SK-N-SH (cell line): Measurements from ENCODE around the gene GTF2A1L. TPM values are rescaled to one million over a fixed set of nuclear protein-coding genes. Genes with fewer than 3 reads are reported as not detected.

Experiments used
- CTCF ChIA-PET: fragments of 300-600, 350-600 bp; formaldehyde crosslinking; extraction: SDS; loops from one replicate; lab custom pipeline; 2021; lab: Yijun Ruan, JAX
- POLR2A ChIA-PET: fragments of 350-600 bp; sonication (Branson Sonifier 250); formaldehyde crosslinking; extraction: SDS; loops from one replicate; lab custom pipeline; 2020; ENCODE audit warnings: antibody characterized with exemption, inconsistent platforms; lab: Yijun Ruan, JAX
- DNase-seq: peaks from one replicate; pipeline ENCODE4 v3.0.0; 2012
- H2AFZ ChIP-seq: fragments of 200-600 bp; sonication (generic); 2 replicates; pipeline ENCODE4 v1.8.1; 2016; ENCODE audit warnings: antibody characterized with exemption, mild to moderate bottlenecking, low read depth
- H3F3A ChIP-seq: fragments of 200-600 bp; sonication (generic); replicated peaks from 2 replicates; pipeline ENCODE3; 2016; ENCODE audit warnings: antibody characterized with exemption, mild to moderate bottlenecking; ENCODE audit not compliant: insufficient read depth
- H3K27ac ChIP-seq, 2 experiments: fragments of 200-500 bp in 1 of 2; fragments of 200-600 bp in 1 of 2; sonication (Bioruptor generic) in 1 of 2; sonication (generic), shearing (Covaris generic) in 1 of 2; 2 replicates each; pipeline versions ENCODE4 v1.5.1 to v1.6.1; 2014 to 2016; ENCODE audit warnings: low read depth in 2 of 2, inconsistent platforms in 1 of 2, low read length in 1 of 2, mild to moderate bottlenecking in 1 of 2, mixed read lengths in 1 of 2
- H3K27me3 ChIP-seq: fragments of 200-600 bp; sonication (generic), shearing (Covaris generic); 2 replicates; pipeline ENCODE4 v1.6.1; 2016; ENCODE audit warnings: mixed run types; ENCODE audit not compliant: insufficient read depth
- H3K36me3 ChIP-seq, 2 experiments: fragments of 200-500 bp in 1 of 2; fragments of 200-600 bp in 1 of 2; sonication (Bioruptor generic) in 1 of 2; sonication (generic) in 1 of 2; replicated peaks in 1 of 2; 2 replicates each; pipeline versions ENCODE3 to v1.5.1; 2014 to 2016; ENCODE audit warnings: low read length in 1 of 2, mild to moderate bottlenecking in 1 of 2; ENCODE audit not compliant: insufficient read depth in 2 of 2, control insufficient read depth in 1 of 2
- H3K4me1 ChIP-seq, 2 experiments: fragments of 200-500 bp in 1 of 2; fragments of 200-600 bp in 1 of 2; sonication (Bioruptor generic) in 1 of 2; sonication (generic), shearing (Covaris generic) in 1 of 2; 2 replicates each; pipeline versions ENCODE4 v1.5.1 to v1.6.1; 2014 to 2016; ENCODE audit warnings: low read depth in 1 of 2, low read length in 1 of 2, mixed run types in 1 of 2; ENCODE audit not compliant: insufficient read depth in 2 of 2, control insufficient read depth in 1 of 2
- H3K4me2 ChIP-seq: fragments of 200-600 bp; sonication (generic), shearing (Covaris generic); 2 replicates; pipeline ENCODE4 v1.6.1; 2017; ENCODE audit warnings: mixed run types
- H3K4me3 ChIP-seq, 2 experiments: fragments of 200-500 bp in 1 of 2; fragments of 200-600 bp in 1 of 2; sonication (Bioruptor generic) in 1 of 2; sonication (generic), shearing (Covaris generic) in 1 of 2; 2 replicates each; pipeline versions ENCODE4 v1.5.1 to v1.8.1; 2014 to 2016; ENCODE audit warnings: low read depth in 2 of 2, inconsistent platforms in 1 of 2, low read length in 1 of 2, mild to moderate bottlenecking in 1 of 2, mixed read lengths in 1 of 2, moderate library complexity in 1 of 2
- H3K79me2 ChIP-seq: fragments of 200-600 bp; sonication (generic); 2 replicates; pipeline ENCODE4 v1.8.1; 2017; ENCODE audit warnings: mild to moderate bottlenecking; ENCODE audit not compliant: insufficient read depth
- H3K9ac ChIP-seq: fragments of 200-600 bp; sonication (generic); 2 replicates; pipeline ENCODE4 v1.6.1; 2017; ENCODE audit warnings: mixed run types
- H3K9me2 ChIP-seq: fragments of 200-600 bp; sonication (generic); 2 replicates; pipeline ENCODE4 v1.6.1; 2017; ENCODE audit warnings: mixed run types
- H3K9me3 ChIP-seq: fragments of 200-600 bp; sonication (generic); 2 replicates; pipeline ENCODE4 v1.6.1; 2017; ENCODE audit warnings: mixed run types, mild to moderate bottlenecking, moderate library complexity
- H4K20me1 ChIP-seq: fragments of 200-600 bp; sonication (generic); 2 replicates; pipeline ENCODE4 v1.6.1; 2017; ENCODE audit warnings: mild to moderate bottlenecking, mixed run types; ENCODE audit not compliant: insufficient read depth
- CHD2 ChIP-seq: fragments of 150-350 bp; IDR thresholded peaks from 2 replicates; pipeline ENCODE4 v1.6.1; 2018; ENCODE audit warnings: low read length; ENCODE audit not compliant: partially characterized antibody
- CTCF ChIP-seq: fragments of 200-600 bp; sonication (generic); IDR thresholded peaks from 2 replicates; pipeline ENCODE4 v1.6.1; 2017; ENCODE audit warnings: antibody characterized with exemption, mild to moderate bottlenecking, moderate library complexity
- ELF1 ChIP-seq: IDR thresholded peaks from 2 replicates; pipeline ENCODE4 v1.4.0; 2012
- EP300 ChIP-seq, 2 experiments: IDR thresholded peaks; 2 replicates each; pipeline versions ENCODE4 v1.4.0 to v1.6.1; 2012; ENCODE audit warnings: borderline replicate concordance in 1 of 2, low read depth in 1 of 2, low read length in 1 of 2
- FOSL2 ChIP-seq: IDR thresholded peaks from 2 replicates; pipeline ENCODE4 v1.4.0; 2012; ENCODE audit warnings: low read depth, mild to moderate bottlenecking, moderate library complexity, borderline replicate concordance
- FOXJ3 ChIP-seq: sonication (generic); formaldehyde crosslinking; IDR thresholded peaks from 2 replicates; pipeline ENCODE4 v1.5.1; 2020; ENCODE audit warnings: mild to moderate bottlenecking, missing genetic modification reagents
- GABPA ChIP-seq: IDR thresholded peaks from 2 replicates; pipeline ENCODE4 v1.4.0; 2012; ENCODE audit warnings: low read depth, mild to moderate bottlenecking
- GATA2 ChIP-seq: sonication (generic); formaldehyde crosslinking; IDR thresholded peaks from 2 replicates; pipeline ENCODE4 v1.5.0; 2020; ENCODE audit warnings: mild to moderate bottlenecking, missing genetic modification reagents
- JUND ChIP-seq: IDR thresholded peaks from 2 replicates; pipeline ENCODE4 v1.4.0; 2012
- MAX ChIP-seq: IDR thresholded peaks from 2 replicates; pipeline ENCODE4 v1.4.0; 2012; ENCODE audit warnings: low read depth
- MEF2A ChIP-seq: IDR thresholded peaks from 2 replicates; pipeline ENCODE4 v1.4.0; 2012; ENCODE audit warnings: low read depth, borderline replicate concordance
- NRF1 ChIP-seq: IDR thresholded peaks from 2 replicates; pipeline ENCODE4 v1.6.1; 2012; ENCODE audit warnings: low read depth, mild to moderate bottlenecking, low read length
- RAD21 ChIP-seq: IDR thresholded peaks from 2 replicates; pipeline ENCODE4 v1.6.1; 2012; ENCODE audit warnings: mild to moderate bottlenecking, low read length
- REST ChIP-seq: IDR thresholded peaks from 2 replicates; pipeline ENCODE4 v1.6.1; 2012; ENCODE audit warnings: mild to moderate bottlenecking, low read depth, low read length, moderate library complexity
- SMC3 ChIP-seq: IDR thresholded peaks from 2 replicates; pipeline ENCODE4 v1.6.1; 2012; ENCODE audit warnings: low read depth, low read length, improper control_type of control experiment
- TAF1 ChIP-seq: IDR thresholded peaks from 2 replicates; pipeline ENCODE4 v1.6.1; 2012; ENCODE audit warnings: low read depth, mild to moderate bottlenecking, low read length, moderate library complexity, borderline replicate concordance
- TCF12 ChIP-seq: IDR thresholded peaks from 2 replicates; pipeline ENCODE4 v1.4.0; 2012
- TEAD4 ChIP-seq: IDR thresholded peaks from 2 replicates; pipeline ENCODE4 v1.4.0; 2012; ENCODE audit warnings: mild to moderate bottlenecking, borderline replicate concordance; ENCODE audit not compliant: insufficient read depth
- USF1 ChIP-seq: IDR thresholded peaks from 2 replicates; pipeline ENCODE4 v1.4.0; 2012; ENCODE audit warnings: low read depth, borderline replicate concordance
- YY1 ChIP-seq: IDR thresholded peaks from 2 replicates; pipeline ENCODE4 v1.4.0; 2012; ENCODE audit warnings: low read depth, mild to moderate bottlenecking
- WGBS: methylation state at CpG from one replicate; pipeline ENCODE4 v1.1.6; 2017; ENCODE audit warnings: low lambda C conversion rate; 5-methylcytosine and 5-hydroxymethylcytosine counted together
- polyA plus RNA-seq, 3 experiments: library from polyadenylated mRNA; depleted of rRNA; stranded (reverse); fragments of >200 nt; gene quantifications; 2 replicates each; pipeline ENCODE4 v1.2.3, GENCODE V29; 2012

Gene GTF2A1L
- polyA plus RNA-seq, 1 of the 3 experiments (the other 2 are of a cell fraction), result 0.36 TPM

- TF ChIP-seq TAF1, result no peak
- TF ChIP-seq CTCF, result peak; percentile 51
- no peak for TF ChIP-seq MEF2A
- no peak for TF ChIP-seq JUND
- peak; percentile 46 for TF ChIP-seq SMC3
- TF ChIP-seq NRF1, result no peak
- TF ChIP-seq REST, result no peak
- peak; percentile 54 for TF ChIP-seq RAD21
- TF ChIP-seq YY1, result no peak
- TF ChIP-seq CHD2, result no peak
- no peaks in the 10 kb centered on the region; the same call in 1 of the 2 replicates for H3K27me3 ChIP-seq
- H3F3A ChIP-seq, result no peaks in the 10 kb centered on the region
- H3K4me2 ChIP-seq, result no peak overlapping the region
- H3K36me3 ChIP-seq, result no peaks in the 10 kb centered on the region
- H3K9me2 ChIP-seq, result no peaks in the 10 kb centered on the region
- H3K4me3 ChIP-seq, result no peak overlapping the region
- H3K9ac ChIP-seq, result no peak overlapping the region
- H3K27ac ChIP-seq, result no peak overlapping the region
- no peaks in the 10 kb centered on the region for H3K79me2 ChIP-seq
- H3K9me3 ChIP-seq, result no peaks in the 10 kb centered on the region
- no peak for DNase-seq
- H3K4me1 ChIP-seq, result no peaks in the 10 kb centered on the region; a peak in 1 of 4 replicates
- no peaks in the 10 kb centered on the region for H4K20me1 ChIP-seq
- CTCF ChIA-PET, result interaction anchor here (0.9 to 1.4 kb wide), 9 partner anchors 10 to 127 kb away, joined by 3 to 10 read pairs (median 3); no protein-coding TSS in a partner anchor
- no peak overlapping the region for H2AFZ ChIP-seq
- WGBS, result 36% methylated on average over 2 of the region's 2 CpGs
- POLR2A ChIA-PET, result no interaction called here
Observed at GRCh38 chr2:48727560-48727959, 109.9 kb downstream of the GTF2A1L start.

GRCh38 chr2:48728295-48728694 lies 110.6 kb downstream of the GTF2A1L start:
- DNase-seq, result no peak
- H3K4me1 ChIP-seq, result no peaks in the 10 kb centered on the region; a peak in 1 of 4 replicates
- H4K20me1 ChIP-seq, result no peaks in the 10 kb centered on the region
- H3K9me2 ChIP-seq, result no peaks in the 10 kb centered on the region
- no peak overlapping the region for H3K4me3 ChIP-seq
- 80% methylated on average over 2 of the region's 2 CpGs for WGBS
- H3K9me3 ChIP-seq, result no peaks in the 10 kb centered on the region
- ChIA-PET POLR2A (no interaction called here), CTCF (interaction anchor here (0.6 to 1.4 kb wide), 11 partner anchors 9 to 128 kb away, joined by 3 to 10 read pairs (median 3); no protein-coding TSS in a partner anchor)
- H3K36me3 ChIP-seq, result no peaks in the 10 kb centered on the region
- H3K9ac ChIP-seq, result no peak overlapping the region
- H3K4me2 ChIP-seq, result no peak overlapping the region
- no peak overlapping the region for H2AFZ ChIP-seq
- no peaks in the 10 kb centered on the region for H3K79me2 ChIP-seq
- H3K27me3 ChIP-seq, result no peaks in the 10 kb centered on the region; the same call in 1 of the 2 replicates
- no peak overlapping the region for H3K27ac ChIP-seq
- H3F3A ChIP-seq, result no peaks in the 10 kb centered on the region
- TF ChIP-seq EP300 (IDR thresholded peaks at IDR 0.05; ENCODE audit: borderline replicate concordance in 1 of 2, low read depth in 1 of 2, low read length in 1 of 2) (no peak), FOXJ3 (no peak), JUND (no peak), CTCF (no peak), MAX (no peak), MEF2A (no peak), USF1 (no peak), GATA2 (CRISPR knock-in tag) (no peak), YY1 (no peak), GABPA (no peak), TEAD4 (no peak), RAD21 (no peak), ELF1 (no peak), FOSL2 (no peak), TCF12 (no peak)
